NCI-H345 (cell line): Measurements from ENCODE around the gene SELENOV.
"Not testable (repeated sequence)": the region's sequence is repeated elsewhere in the genome, so short reads cannot be mapped to it uniquely, and the experiment has no call there.

ENCODE experiments used
- DNase-seq: peaks from one replicate; lab custom pipeline; 2025; lab: John Stamatoyannopoulos, UW

Gene SELENOV, protein sequence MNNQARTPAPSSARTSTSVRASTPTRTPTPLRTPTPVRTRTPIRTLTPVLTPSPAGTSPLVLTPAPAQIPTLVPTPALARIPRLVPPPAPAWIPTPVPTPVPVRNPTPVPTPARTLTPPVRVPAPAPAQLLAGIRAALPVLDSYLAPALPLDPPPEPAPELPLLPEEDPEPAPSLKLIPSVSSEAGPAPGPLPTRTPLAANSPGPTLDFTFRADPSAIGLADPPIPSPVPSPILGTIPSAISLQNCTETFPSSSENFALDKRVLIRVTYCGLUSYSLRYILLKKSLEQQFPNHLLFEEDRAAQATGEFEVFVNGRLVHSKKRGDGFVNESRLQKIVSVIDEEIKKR

GRCh38 chr19:39514840-39515550 lies at the start of gene SELENOV:
Gene SELENOV, plus strand, starts transcription at chr19:39515139. Its CDS starts 74 bp downstream, at chr19:39515213.
- DNase-seq, result peak; percentile 51

DNA sequence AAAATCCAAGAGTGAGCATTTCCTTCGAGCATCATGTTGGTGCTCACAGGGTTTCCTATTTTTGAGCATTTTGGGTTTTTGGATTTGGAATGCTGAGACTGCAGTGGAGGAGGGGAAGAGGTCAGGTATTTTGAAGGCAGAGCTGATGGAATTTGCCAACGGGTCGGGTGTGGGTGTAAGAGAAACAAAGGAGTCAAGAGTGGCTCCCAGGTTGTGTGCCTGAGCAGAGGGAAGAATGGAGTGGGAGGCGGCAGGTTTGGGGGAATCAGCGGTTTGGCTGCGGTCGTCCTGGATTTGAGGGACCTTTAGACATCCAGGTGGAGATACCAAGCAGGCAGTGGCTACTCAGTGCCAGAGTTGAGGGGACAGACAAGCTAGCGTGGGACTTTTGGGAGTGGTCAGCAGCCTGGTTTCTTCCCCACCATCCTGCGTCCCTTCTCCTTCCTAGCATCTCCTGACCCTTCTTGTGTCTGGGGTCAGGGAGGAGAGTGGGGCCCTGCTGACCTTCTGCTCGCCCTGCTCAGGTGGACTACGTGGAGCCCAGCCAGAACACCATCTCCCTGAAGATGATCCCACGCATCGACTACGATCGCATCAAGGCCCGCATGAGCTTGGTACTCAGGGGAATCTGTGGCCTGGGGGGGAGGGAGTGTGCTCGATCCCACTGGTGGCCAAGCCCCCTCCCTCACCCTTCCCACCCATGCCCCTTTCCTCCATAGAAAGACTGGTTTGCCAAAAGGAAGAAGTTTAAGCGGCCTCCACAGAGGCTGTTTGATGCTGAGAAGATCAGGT lies 48.8 kb upstream of the SELENOV start:
- DNase-seq, result no peak

DNA sequence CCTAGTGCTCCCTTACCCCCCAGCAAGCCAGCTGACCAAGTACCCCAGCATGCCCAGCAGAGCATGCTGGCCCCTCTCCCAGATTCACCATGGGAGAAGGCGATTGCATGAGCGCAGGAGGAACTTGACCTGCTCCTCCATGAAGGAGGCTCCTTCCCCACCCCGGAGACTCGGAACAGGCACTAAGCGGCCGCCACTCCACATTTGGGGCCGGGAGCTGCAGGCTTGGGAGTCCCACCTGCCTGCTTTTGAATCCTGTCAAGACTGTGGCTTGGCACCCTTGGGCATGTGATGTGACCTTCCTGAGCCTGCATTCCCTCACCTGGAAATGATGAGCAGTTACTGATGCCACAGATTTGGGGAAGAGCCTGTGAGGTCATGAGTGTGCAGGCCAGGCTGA lies 47.0 kb upstream of the SELENOV start:
- no peak for DNase-seq

- DNase-seq, result no peak
Measured at GRCh38 chr19:39469036-39469435, 45.9 kb upstream of the SELENOV start.

GRCh38 chr19:39469567-39469966 lies 45.4 kb upstream of the SELENOV start:
- DNase-seq, result no peak

- DNase-seq, result no peak
Measured at GRCh38 chr19:39470724-39471339, 44.1 kb upstream of the SELENOV start.

DNA sequence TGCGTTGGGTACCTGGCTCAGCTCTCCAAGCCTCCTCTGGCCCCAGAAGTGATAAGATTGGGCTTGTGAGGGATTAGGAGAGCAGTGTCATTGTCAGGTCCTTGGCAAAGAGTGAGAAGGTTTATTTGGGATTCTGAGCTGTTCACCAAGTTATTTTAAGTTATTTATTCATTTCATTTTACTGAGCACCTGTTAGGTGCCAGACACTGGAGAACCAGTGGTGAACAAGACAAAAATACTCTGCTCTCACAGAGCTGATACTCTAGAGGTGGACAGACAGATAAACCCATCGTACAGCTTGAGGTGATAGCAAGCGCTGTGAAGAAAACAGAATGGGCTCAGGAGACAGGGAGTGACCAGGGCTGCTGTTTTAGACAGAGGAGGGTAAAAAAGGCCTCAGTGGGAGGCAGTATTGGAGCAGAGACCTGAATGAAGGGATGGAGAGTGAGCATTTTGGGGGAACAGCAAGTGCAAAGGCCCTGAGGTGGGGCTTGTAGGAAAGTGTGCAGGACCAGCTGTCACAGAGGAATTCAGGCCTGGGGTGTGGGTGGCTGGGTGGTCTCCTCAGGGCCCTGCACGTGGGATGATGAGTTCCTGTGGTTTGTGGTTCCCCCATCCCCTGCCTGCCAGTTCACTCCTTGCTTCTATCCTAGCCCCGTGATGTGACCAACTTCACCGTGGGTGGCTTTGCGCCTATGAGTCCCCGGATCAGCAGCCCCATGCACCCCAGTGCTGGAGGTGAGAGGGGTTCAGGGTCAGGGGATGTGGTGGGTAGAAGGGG lies 43.0 kb upstream of the SELENOV start:
- DNase-seq, result no peak

GRCh38 chr19:39472746-39473442 lies 42.0 kb upstream of the SELENOV start:
- no peak for DNase-seq

DNA sequence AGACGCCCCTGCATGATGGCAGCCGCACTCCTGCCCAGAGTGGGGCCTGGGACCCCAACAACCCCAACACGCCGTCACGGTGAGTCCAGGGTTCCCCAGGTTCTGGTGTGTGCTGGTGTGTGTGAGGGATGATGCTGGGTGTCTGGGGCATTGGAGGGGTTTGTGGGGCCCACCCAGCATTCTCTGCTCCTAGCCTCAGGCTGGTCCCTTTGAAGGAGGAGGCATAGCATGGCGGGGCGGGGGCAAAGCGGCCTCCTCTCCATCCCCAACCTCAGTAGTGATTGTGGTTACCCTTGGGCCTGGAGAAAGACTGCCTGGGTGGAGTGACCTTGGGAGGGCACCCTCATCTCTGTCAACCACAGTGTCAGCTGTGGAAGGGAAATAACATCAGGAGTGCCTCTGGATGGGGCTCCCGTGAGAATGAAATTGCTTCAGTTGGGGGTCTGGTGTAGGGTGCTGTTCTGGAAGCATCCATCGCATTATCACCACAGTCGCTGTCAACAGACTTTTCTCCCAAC lies 41.4 kb upstream of the SELENOV start:
- no peak for DNase-seq

- DNase-seq, result peak; percentile 83
Measured at GRCh38 chr19:39474139-39474620, 40.8 kb upstream of the SELENOV start.

- DNase-seq, result no peak
Measured at GRCh38 chr19:39475748-39476147, 39.2 kb upstream of the SELENOV start.

GRCh38 chr19:39479319-39479801 lies 35.6 kb upstream of the SELENOV start:
- not testable (repeated sequence) for DNase-seq

DNA sequence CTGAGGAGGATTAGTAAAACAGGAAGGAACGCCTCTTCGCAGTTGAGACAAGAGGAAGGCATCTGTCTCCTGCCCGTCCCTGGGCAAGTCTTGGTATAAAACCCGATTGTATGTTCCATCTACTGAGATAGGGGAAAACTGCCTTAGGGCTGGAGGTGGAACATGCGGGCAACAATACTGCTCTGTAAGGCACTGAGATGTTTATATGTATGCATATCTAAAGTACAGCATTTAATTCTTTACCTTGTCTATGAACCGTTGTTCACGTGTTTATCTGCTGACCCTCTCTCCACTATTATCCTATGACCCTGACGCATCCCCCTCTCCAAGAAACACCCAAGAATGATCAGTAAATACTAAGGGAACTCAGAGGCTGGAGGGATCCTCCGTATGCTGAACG lies 35.0 kb upstream of the SELENOV start:
- no peak for DNase-seq

GRCh38 chr19:39480337-39481228 lies 34.4 kb upstream of the SELENOV start, which contains the start of gene TIMM50:
Gene TIMM50, plus strand, starts transcription at chr19:39480838. Its CDS starts 16 bp downstream, at chr19:39480854.
- DNase-seq, result peak; percentile 100

DNA sequence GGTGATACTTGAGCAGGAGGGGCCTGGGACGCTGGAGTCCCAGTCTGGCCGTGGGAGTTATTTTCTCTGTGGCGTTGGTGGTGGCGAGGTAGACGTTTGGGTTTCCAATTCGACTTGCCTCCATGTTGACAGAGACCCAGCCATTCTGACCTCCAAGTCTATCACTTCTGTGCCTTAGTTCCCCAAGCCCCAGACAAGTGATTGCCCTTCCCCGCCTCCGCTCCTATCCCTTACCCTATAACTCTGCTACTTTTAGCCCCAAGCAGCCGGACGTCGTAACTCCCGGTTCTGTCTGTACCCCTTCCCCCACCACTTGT lies 33.8 kb upstream of the SELENOV start:
- DNase-seq, result no peak

GRCh38 chr19:39481676-39482075 lies 33.3 kb upstream of the SELENOV start:
- DNase-seq, result no peak

- DNase-seq, result no peak
Measured at GRCh38 chr19:39483141-39483540, 31.8 kb upstream of the SELENOV start.

GRCh38 chr19:39489756-39490155 lies 25.2 kb upstream of the SELENOV start:
- no peak for DNase-seq

DNA sequence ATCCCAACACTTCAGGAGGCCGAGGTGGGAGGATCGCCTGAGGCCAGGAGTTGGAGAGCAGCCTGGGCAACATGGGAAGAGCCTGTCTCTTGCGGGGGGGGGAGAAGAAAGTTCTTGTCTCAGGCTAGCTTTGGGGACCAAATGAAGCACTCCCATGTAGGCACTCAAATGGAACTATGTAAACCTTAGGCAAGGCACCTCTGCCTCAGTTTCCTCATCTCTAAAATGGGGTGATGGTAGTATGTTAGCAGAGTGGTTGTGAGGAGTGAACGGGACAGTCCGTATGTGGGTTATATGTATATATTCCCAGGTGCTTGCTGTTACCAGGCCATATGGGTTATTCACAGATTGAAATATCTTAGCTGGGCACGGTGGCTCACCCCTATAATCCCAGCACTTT lies 22.7 kb upstream of the SELENOV start:
- no peak for DNase-seq
